Stimulated activated CD4-positive, alpha-beta T cell treated with anti-CD3 and anti-CD28 coated beads, Interleukin-2, amount 100 ng/mL, for 48 hours (primary cell): ENCODE measurements around the gene SMPD2.
A peak's percentile ranks its signal among the peaks of the same experiment; 100 is the strongest.

Experiments used
- DNase-seq, 2 donors: peaks; one replicate each; pipeline ENCODE4 v3.0.0-alpha.2; 2020

Gene SMPD2, protein sequence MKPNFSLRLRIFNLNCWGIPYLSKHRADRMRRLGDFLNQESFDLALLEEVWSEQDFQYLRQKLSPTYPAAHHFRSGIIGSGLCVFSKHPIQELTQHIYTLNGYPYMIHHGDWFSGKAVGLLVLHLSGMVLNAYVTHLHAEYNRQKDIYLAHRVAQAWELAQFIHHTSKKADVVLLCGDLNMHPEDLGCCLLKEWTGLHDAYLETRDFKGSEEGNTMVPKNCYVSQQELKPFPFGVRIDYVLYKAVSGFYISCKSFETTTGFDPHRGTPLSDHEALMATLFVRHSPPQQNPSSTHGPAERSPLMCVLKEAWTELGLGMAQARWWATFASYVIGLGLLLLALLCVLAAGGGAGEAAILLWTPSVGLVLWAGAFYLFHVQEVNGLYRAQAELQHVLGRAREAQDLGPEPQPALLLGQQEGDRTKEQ

DNA sequence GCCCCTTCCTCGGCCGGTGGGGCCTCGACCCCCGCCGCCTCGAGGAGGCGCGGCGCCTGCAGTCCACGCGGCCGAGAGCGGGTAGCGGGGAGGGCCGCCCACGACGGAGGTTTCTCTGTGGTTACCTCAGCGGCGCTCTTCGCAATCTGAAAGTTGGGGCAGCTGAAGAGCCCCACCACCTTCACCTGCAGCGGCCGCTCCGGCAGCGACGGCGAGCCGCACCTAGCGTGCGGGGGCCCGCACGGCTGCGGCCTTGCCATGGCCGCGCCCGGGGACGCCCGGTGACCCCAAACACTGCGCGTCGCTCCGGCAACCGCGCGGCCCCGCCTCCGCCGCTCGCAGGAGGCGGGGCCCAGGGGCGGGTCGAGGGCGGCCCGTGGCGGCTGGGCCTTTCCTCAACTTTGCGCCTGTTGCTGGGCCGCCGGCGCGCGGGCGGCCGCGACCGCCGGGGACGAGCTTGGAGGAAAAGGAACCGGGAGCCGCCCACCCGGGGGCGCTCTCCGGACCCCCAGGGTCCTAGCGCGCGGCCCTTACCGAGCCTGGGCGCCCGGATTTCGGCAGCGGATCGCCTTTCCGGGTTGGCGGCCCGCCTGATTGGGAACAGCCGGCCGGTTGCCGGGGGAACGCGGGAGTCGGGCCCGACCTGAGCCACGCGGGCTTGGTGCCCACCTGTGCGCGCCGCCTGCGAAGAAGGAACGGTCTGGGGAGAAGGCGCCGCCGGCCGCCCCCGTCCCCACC, at the start of gene SMPD2, which contains the start of gene PPIL6:
Gene SMPD2 (plus strand): TSS at position 394 of the 738 bp plus-strand sequence. CDS start 398 bp downstream, outside the sequence.
Gene PPIL6 (minus strand): TSS at position 298 of the 738 bp plus-strand sequence. CDS start 38 bp downstream, at position 260.
- DNase-seq, result peak; percentile 66 to 67

DNA sequence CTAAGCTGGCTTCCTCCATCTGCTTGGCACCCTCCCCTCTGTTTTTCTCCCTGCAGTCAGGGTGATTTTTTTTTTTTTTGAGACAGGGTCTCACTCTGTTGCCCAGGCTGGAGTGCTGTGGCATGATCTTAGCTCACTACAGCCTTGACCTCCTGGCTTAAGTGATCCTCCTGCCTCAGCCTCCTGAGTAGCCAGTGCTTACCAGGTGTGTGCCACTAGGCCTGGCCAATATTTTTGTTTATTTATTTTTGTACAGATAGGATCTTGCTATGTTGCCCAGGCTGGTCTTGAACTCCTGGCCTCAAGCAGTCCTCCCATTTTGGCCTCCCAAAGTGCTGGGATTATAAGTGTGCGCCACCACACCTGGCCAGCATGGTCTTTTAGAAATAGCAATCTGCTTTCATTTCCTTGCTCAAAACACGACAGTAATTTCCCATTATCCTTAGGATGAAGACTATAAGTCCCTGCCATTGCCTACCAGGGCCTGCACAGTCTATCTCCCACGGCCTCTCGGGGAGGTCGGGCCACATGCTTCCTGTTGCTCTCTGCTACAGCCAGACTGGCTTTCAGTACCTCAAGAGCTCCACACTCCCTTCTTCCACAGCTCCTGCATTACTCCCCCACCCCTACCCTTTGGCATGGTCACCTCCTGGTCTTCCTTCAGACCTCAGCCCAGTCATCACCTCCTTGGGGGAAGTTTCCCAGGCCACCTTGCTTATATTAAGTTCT, 47.2 kb upstream of the SMPD2 start:
- DNase-seq, result no peak

DNA sequence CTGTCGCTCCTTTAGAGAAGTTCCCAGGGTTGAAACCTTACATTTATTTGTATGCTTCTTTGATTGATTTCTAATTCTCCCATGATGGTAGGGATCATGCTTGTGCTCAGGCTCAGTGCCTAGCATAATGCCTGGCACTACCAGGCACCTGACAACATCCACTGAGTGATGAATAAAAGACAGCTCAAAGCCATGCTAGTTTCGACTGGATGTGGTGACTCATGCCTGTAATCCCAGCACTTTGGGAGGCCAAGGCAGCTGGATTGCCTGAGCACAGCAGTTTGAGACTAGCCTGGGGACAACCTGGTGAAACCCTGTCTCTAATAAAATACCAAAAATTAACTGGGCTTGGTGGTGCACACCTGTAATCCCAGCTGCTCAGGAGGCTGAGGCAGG, 46.6 kb upstream of the SMPD2 start:
- DNase-seq, result no peak

DNA sequence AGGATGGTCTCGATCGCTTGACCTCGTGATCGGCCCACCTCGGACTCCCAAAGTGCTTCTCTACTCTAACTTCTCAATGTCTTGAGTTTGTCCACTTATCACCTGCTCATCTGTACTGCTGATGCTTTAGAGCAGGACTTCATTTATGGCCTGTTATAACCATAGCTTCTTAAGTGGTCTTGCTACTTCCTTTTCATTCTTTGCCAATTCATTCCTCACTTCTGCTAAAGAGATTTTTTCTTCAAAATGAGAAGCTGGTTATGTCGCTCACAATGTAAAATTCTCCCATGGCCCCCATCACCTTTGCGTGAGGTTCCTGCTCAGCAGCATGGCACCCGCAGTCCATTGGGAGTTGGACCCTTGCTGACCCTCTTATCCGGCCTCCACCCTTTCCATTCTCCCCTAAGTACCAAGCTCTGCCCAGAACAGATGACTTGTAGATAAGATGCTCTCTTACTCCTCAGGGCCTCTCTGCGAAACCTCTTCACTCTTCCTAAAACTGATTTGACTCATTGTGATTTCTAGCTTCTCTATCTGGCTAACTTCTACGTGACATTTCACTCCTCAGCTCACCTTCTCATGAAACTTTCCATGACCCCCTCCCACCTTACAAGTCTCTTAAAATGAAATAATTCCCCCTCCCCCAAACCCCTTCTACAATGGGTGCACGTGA, 44.3 kb upstream of the SMPD2 start:
- DNase-seq, result no peak

DNA sequence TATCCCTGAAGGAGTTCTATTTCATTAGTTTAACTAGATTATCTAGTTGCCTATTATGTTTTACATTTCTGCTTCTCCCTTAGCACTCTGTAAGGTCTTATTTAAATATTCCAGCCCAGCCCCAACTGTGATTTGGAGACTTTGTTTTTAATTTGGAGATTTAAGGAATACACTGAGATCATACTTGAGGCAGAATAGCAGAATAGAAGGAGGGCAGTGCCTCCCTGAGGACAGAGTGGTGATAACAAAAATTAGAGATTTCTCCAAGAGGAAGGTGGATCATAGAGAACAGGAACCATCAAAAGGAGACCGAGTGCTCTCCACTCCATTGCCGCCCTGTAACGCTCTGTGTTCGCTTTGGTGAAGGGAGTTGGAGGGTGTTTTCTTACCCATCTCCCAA, 43.5 kb upstream of the SMPD2 start:
- DNase-seq, result no peak

DNA sequence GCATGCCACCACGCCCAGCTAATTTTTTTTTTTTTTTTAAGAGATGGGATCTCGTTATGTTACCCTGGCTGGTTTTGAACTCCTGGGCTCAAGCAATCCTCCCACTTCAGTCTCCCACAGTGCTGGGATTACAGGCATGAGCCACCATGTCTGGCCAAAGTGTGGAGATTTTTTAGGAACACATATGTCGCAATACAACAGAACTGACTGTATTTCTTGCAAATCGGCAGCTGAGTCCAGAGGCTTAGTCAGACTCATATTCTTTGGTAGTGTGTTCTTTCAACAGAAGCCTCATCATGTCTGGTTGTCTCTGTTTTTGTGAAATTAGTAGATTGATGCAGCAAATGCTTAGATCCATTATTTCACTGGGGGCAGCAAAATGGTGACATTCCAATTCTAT, 34.3 kb upstream of the SMPD2 start:
- no peak for DNase-seq

DNA sequence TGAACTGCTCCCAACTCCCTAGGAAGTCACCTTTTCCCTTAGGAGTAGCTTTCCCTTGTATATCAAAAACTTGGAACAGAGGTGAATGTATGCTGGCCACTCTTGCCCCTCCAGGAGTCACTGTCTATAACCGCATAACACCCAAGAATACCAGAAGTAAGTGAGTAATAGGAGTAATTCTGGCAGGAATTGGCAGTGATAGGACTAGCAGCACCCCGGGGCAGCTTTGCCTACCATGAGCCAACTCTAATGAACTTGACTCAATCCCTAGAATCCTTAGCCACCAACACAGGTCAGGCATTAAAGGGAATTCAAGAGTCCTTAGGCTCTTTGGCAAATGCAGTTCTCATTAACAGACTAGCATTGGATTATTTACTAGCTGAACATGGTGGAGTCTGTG, 29.5 kb upstream of the SMPD2 start:
- no peak for DNase-seq

DNA sequence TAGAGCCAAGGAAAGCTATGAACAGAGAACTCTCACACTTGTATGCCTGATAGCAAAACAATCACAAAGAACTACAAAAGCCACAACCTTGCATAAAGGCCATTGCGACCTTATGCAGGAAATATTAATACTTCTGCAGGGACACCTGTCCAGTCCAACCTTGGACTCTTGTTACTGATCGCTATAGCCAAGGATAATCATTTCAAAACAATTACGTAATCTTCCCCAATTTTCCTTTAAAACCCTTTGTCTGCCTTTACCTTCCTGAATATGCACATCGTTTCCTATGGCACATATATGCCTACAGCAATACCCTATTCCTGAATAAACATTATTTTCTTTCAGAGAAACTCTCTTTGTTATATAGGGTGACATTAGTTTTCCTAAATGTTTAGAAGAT, 22.9 kb upstream of the SMPD2 start:
- DNase-seq, result no peak

DNA sequence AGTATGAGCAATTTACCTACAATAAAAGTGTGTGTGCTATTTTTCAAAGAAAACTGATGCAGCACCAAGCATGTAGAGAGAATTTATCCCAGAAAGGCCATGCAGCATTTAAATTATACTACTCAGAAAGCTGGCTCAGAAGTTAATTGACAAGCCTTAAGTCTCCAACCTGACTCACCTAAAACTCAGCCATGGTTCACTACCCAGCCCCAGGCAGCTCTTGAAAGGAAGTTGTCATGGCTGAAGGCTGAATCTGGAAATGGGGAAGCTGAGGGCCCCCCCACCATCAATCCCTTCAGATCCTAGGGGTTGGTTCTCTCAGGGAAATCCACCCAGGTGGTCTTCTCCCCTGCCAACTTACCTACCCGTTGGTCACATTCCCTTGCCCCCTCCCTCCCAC, 19.8 kb upstream of the SMPD2 start:
- DNase-seq, result no peak

DNA sequence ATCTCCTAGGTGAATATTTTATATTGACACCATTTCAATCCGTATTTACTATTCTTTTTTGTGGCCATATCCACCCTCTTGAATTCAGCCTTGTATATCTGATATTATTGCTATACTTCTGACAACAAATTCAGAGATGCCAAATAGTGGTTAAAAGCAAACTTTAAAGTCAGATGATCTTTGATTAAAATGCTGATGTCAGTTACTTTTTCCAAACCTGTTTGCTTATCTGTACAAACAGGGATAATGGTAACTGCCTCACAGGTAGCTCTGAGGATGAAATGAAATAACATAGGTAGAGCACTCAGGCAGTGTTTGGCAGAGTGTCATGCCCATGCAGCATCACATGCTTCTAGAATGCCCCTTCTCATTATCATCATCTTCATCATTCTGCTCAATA, 19.3 kb upstream of the SMPD2 start:
- DNase-seq, result no peak

DNA sequence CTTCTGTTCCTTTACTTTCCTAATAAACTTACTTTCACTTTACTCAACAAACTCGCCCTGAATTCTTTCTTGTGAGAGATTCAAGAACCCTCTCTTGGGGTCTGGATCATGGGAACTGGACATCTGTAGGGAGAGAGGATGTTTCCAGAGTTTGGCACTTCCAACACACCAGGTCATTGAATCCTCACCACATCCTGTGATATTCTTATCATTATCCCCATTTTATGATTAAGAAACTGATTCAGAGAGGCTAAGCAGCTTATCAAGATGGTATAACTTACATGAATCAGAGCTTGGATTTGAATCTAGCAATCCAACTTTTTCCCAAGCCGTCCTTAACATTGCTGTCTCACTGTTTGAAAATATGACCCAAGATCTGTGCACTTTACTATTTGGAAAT, 15.6 kb upstream of the SMPD2 start:
- DNase-seq, result no peak

DNA sequence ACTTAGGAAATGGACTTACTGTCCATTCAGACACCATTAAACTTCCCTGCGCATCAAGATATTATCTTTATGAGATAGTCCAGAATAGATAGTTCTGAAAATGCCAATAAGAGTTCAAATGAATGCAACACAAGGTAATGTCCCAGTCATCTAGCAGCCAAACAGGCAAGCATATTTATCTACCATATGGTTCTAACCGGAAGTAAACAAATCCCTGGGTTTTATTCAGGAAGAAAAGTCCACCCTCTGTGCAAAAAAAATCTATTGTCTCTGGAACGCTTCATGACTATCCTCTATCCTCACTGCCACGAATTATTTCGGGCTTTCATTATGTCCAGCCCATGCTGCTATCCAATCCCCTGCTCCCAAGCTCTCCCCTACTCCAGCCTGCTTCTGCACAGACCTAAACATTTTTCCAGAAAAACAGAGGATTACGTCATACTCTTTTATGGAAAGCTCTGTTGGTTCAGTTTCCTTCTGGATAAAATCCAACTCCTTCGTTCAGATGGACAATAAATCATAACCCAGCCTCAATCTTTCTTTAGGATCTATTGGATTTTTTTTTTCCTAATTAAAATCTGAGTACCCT, 11.5 kb upstream of the SMPD2 start:
- DNase-seq, result no peak

DNA sequence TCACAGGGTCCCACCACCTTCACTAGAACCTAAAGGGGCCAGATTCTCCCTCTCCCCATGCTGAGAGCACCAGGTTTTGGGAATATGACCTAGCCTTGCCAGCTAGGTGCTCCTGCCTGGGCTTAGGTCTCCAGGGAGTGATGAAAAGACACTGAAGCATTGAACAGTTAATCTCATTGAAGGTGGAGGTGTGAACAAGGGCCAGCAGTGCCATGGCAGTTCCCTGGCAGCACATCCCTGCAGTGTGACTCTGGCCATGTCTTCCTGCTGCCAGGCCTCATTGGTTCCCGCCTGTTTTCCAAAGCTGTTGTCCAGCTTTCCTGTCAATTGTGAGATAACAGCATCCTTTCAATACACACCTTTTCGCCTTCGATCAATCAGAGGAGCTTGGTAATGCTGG, 11.0 kb upstream of the SMPD2 start:
- DNase-seq, result no peak

DNA sequence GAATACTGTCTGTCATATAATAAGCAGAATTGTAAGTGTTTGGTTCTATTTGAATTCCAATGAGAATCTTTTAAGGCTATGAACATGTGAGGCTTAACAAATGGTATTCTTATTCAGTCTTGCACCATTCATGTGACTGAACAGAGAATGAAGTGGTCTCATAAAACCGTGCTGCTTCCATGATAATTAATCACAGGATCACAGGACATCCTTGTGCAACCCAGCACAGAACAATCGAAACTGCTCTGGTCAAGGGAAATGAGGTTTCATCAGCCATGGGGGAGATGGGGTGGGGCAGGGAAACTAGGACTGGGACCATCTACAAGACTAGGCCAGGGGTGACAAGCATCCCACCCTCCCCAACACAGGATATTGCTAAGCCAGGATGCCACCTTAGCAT, 6.1 kb upstream of the SMPD2 start:
- no peak for DNase-seq

DNA sequence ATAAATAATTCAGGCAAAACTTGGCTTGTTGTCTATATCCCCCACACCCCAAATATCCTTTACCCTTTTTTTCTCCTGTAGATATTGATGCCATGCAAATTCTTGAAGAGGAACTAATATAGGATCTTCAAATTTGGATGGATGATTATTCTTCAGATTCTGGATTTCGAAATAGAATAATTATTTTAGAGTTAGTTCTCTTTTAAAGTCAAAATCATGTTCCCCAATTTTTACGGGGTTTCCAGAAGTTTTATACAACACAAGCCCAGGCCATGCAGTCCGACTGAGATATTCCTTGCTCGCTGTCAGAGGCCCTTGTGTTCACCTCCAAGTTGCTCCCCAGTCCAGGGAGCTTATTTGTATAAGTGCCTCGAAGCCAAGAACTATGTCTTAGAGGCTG, 4.5 kb upstream of the SMPD2 start:
- no peak for DNase-seq

DNA sequence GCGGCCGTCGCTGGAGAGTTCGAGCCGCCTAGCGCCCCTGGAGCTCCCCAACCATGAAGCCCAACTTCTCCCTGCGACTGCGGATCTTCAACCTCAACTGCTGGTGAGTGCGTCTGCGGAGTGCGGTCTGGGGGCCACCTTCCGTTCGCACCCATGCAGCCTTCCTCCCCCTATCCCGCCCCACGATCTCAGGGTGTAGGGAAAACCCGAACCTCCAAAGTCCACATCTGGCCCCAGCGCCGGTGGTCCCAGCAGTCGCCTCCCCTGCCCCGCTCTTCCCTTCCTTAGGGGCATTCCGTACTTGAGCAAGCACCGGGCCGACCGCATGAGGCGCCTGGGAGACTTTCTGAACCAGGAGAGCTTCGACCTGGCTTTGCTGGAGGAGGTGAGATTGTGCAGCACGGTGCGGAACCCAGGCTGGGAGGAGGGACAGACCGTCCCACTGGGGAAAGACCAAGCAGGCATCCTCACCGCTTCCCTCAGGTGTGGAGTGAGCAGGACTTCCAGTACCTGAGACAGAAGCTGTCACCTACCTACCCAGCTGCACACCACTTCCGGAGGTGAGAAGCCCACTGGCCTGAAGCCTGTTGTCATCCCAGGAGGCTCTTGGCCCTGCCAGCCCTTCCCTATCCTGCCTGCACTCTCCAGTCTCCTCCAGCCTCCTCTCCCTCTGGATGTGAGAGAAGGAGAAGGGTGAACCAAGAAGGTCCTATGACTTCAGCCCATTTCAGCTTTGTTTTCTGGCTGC, 719 bp downstream of the SMPD2 start:
- no peak for DNase-seq

DNA sequence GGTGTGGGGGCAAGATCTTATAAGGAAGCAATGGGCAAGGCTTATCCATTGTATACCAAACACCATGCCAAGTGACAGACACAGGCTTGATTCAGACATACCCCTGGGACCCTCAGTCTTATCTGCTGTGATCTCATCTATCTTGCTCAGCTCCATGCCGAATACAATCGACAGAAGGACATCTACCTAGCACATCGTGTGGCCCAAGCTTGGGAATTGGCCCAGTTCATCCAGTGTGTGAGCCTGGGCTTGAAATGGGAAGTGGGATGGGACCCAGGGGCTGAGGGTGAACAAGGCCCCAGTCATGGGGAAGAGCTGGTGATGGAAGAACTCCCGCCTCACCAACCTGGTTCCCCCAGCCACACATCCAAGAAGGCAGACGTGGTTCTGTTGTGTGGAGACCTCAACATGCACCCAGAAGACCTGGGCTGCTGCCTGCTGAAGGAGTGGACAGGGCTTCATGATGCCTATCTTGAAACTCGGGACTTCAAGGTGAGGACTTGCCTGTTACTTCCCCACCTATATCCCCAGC, 1.9 kb downstream of the SMPD2 start:
- no peak for DNase-seq

DNA sequence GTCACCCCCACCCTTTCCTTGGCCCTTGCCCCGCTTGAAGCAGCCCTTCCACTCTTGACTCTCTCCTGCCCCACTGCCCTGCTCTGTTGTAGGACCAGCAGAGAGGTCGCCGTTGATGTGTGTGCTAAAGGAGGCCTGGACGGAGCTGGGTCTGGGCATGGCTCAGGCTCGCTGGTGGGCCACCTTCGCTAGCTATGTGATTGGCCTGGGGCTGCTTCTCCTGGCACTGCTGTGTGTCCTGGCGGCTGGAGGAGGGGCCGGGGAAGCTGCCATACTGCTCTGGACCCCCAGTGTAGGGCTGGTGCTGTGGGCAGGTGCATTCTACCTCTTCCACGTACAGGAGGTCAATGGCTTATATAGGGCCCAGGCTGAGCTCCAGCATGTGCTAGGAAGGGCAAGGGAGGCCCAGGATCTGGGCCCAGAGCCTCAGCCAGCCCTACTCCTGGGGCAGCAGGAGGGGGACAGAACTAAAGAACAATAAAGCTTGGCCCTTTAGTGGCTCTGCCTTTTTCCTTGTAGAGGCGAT, 3.0 kb downstream of the SMPD2 start:
- no peak for DNase-seq

DNA sequence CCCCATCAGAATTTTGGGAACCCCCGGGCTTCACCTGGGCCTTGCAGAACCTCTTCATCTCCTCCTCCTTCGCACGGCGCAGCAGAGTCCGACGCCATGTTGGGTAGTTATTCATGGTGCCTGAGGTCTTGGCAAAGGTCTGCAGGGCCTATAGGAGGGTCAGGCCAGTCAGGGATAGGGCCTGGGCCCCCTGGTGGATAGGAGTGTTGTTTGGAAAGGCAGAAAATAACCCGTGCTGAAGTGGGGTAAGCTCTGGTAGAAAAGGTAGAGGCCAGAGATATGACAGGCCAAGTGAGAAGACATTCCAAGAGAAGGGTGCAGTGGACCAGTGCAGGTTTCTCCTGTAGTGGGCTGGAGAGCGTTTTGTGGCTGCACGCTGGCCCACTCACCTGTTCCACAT, 4.9 kb downstream of the SMPD2 start:
- no peak for DNase-seq

DNA sequence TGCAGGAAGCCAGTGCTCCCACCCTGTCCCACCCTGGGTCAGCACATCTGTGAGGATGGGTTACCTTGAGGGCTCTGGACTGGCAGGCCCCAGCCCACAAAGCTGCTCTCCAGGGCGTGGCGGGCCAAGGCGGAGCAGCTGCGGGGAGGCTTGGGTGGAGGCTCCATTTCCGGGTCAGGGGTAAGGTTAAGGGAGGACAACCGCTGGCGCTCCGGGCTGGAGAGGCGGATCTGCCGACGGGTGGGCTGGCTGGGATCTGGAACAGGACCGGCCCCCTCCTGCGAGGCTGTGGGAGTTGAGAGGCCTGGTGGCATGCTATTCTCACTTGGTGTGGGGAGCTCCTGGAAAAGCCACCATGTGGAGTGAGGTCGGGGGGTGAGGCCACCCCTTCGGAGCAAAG, 5.5 kb downstream of the SMPD2 start:
- no peak for DNase-seq

DNA sequence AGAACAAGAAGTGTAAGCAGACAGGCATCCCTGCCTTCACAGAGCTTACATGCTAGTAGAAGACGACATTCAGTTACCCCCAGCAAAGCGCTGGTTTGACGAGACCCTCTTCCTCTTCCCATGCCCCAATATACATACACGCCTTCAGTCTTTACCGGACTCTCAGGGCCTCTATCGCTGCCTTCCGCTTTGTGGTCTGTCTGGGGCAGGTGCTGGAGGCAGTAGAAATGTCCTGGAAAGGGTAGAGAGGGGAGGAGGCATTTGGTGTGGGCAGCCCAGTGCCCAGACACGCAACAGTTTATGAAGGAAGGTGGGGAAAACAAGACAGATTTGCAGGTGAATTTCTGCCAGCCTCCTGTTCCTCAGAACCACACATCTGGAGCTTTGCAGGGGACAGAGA, 6.0 kb downstream of the SMPD2 start:
- no peak for DNase-seq
